Omental fat pad (tissue), 4 donors: Measurements from ENCODE around the gene UNC5CL. TPM values are rescaled to one million over a fixed set of nuclear protein-coding genes. Genes with fewer than 3 reads are reported as not detected.

ENCODE experiments used
- ATAC-seq: fragments of 150-250 bp; one replicate; pipeline ENCODE4 v1.9.1; 2016; ENCODE audit warnings: mild to moderate bottlenecking, moderate library complexity; ENCODE audit not compliant: low FRiP score
- DNase-seq: peaks from one replicate; pipeline ENCODE4 v3.0.0-alpha.2; 2019; ENCODE audit warnings: low spot score
- CTCF ChIP-seq, 3 donors: fragments of 450-650 bp; IDR thresholded peaks; one replicate each; pipeline ENCODE4 v1.5.1; 2016 to 2017; ENCODE audit warnings: antibody characterized with exemption in 3 of 3, mild to moderate bottlenecking in 3 of 3, moderate library complexity in 2 of 3
- total RNA-seq, 4 donors: library from RNA; depleted of rRNA; stranded (reverse); fragments of >200 nt; gene quantifications; one replicate each; pipeline ENCODE4 v1.1.0, GENCODE V29; 2016

The UNC5CL gene
- total RNA-seq, 4 donors from 2014 or later, result 0.56 to 1.9 (median 0.80) TPM

- ATAC-seq, result no peak
- no peak for DNase-seq
- TF ChIP-seq CTCF (IDR thresholded peaks at IDR 0.05), result no peak
These were observed 2.0 kb upstream of the UNC5CL start for GRCh38 chr6:41040940-41041536.

DNA sequence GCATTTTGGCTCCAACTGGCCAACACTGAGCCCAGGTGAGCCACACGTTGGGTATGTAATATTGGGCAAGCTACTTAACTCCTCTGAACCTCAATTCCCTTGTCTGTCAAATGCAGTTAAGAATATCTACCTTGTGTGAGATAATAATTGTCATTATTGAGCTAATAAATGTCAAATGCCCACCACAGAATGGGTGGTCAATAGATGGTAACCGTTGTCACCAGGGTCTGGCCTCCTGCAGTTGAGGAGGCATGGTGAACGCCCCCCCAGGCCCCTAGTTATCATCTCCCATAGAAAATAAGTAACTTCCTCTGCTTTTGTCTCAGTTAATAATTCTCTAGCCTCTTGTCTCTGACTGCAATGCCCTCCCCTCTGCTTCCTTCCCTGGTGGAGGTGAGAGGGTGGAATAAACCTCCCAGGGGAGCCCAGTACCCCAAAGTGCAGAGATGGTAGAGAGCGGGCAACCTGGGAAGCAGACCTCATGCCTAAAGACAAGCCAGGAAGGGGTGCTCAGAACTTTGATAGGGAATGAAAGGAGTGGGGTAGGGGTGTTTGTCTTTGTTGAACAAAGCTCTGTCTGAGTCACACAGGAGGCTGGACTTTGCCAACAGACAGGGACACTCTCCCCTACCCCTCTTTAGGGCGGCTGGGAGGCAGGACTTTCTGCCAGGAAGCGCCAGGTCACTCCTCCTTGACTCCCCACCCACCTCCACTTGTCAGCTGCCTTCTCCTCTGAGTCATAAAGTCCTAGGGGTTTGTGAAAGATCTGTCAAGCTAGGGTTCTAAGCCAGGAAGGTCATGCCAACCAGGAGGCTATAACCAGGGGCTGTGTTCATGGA is 1.3 kb upstream of the UNC5CL start:
- ATAC-seq (peak; percentile 48), DNase-seq (no peak)
- no peak for TF ChIP-seq CTCF (IDR thresholded peaks at IDR 0.05)

GRCh38 chr6:41038205-41038604 is 816 bp downstream of the UNC5CL start:
- no peak for DNase-seq
- no peak for ATAC-seq
- TF ChIP-seq CTCF (IDR thresholded peaks at IDR 0.05), result no peak

DNA sequence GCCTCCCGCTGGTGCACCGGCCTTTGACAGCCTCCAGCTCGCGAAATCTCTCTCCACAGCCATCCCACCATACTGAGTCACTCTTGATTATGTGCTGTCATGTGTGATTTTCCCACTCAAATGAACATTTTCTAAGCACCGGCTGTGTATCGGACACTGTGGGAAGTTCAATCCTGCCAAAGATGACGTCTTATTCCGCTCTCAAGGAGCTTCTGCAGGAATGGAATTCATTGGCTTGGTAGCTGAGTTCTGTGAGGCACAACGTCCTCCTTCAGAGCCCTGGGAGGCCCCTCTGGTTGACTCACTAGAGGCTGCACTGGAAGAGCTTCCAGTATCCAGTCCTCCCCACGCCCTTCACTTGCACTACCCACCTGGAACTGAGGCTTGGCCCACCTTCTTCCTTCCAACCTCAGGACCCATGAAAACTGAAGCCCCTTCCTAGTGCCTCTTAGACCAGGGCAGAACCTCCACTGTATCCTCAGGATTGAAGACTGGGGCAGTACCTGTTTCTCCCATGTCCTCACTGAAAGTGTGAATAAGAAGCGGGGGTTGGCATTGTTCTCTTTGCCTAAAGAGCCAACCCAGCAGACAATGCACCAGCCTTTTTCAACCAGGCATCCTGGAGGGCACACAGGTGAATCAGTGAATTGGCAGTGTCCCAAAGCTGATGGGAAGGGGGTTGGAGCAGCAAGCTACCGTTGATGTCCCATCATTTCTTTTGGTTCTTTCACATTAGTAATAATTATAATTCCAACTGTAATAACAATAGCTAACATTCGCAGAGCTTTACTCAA is 1.7 kb downstream of the UNC5CL start:
- no peak for ATAC-seq
- TF ChIP-seq CTCF (IDR thresholded peaks at IDR 0.05), result no peak
- DNase-seq, result no peak

GRCh38 chr6:41036601-41037000 is 2.4 kb downstream of the UNC5CL start:
- DNase-seq, result no peak
- no peak for ATAC-seq
- TF ChIP-seq CTCF (IDR thresholded peaks at IDR 0.05), result no peak

DNA sequence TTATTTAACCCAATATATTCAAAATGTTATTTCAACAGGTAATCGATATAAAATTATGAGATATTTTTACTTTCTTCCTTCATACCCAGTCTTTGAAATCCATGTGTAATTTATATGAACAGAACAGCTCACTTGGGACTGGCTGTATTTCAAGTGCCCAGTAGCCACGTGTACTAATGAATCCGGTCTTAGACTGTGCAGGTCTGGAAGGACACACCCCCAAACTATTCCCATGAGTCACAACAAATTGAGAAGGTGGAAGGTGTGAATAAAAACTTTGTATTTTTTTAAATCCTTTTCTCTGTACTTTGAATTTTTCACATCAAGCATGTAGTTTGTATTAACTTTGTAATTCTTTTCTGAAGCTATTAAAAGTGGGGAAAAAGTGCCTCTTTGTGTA is 2.8 kb downstream of the UNC5CL start:
- no peak for TF ChIP-seq CTCF (IDR thresholded peaks at IDR 0.05)
- no peak for DNase-seq
- ATAC-seq, result no peak
